Activated CD4-positive, alpha-beta T cell treated with anti-CD3 and anti-CD28 coated beads, Interleukin-2, amount 50 U/mL, for 16 hours (primary cell): Measurements from ENCODE around the gene ABCC3.
A peak's percentile ranks its signal among the peaks of the same experiment; 100 is the strongest.

Experiments used
- DNase-seq: peaks from one replicate; pipeline ENCODE4 v3.0.0-alpha.2; 2020

The ABCC3 gene

DNA sequence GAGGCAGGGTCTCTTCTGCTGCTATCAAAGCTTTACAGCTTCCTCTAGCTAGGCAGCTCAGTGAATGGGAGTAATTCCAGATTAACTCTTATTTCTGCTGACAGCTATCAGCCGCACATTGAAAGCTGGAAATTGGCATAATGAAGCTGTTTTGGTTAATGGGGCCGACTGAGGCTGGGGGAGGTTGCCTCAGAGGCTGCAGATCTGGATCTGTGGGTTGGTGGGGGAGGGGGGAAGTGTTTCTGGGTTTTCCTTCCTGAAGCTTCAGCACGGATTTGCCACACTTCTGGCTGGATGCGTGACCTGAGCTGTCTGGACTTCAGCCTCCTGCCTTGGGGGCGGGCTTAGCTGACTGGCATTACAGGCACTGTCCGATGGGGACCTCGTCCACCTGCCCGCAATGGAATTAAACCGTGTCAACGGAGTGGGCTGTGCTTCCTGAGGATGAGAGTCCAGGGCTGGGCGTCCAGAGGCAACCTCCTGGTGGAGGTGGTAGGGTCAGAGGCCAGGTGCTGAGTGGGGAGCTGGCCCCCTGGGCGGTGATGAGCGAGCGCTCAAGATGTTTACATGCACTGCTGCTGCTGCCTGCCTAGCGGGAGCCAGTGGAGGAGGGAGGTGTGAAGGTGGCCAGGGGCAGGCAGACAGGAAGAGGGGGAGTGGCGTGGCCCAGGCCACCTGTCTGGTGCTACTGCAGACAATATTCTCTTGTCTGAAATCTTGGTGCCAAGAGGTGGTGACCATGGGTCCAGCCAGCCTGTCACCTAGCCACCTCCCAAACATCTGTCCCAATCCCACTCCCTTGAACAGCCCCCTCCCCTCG, 6.7 kb upstream of the ABCC3 start:
- DNase-seq = no peak

DNA sequence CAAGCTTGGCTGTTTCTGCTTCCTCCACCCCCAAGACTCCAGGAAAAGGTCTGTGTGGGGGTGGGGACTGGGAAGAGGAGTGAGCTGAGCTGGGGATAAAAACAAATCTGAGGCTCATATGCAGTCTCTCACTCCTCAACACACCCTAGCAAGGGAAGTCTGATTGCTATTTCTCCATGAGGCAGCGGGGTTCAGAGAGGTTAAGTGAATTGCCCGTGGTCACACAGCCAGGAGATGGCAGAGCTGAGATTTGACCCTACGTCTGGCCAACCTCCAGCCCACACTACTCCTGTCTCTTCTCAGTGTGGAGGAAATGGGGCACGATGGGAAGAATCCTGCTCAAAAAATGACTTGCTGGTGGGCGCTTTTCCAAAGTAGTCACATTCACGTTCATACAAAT, 4.8 kb upstream of the ABCC3 start:
- no peak for DNase-seq

DNA sequence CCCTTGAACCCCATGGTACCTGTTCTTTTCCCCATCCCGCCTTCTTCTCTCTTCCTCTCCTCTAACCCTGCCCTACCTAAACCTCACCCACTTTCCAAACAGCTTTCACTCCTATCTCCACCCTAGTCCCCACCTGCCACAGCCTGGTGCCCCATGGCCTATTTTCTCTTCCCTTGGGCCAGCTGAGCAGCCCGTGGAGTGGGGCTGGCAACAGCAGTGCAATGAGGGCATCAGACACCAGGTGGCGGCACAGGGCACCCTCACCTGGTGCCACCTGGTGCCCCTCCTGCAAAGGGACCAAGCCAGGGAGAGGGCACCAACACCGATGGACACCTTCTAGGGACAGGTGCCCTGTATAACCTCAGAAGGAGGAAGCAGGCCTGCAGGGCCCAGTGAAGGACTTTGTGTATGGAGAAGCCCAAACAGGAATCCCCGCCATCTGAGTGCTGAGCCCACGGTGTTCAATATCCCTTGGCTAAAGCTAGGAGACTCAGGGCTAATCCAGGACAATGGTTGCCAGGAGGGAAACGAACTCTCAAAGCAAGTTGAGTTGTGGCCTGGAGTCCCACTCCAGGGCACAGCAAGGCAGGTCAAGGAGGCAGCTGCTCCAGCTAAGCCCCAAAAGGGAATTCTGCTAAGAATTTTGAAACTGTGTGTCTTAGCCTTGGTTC, 4.0 kb upstream of the ABCC3 start:
- peak; percentile 47 for DNase-seq

DNA sequence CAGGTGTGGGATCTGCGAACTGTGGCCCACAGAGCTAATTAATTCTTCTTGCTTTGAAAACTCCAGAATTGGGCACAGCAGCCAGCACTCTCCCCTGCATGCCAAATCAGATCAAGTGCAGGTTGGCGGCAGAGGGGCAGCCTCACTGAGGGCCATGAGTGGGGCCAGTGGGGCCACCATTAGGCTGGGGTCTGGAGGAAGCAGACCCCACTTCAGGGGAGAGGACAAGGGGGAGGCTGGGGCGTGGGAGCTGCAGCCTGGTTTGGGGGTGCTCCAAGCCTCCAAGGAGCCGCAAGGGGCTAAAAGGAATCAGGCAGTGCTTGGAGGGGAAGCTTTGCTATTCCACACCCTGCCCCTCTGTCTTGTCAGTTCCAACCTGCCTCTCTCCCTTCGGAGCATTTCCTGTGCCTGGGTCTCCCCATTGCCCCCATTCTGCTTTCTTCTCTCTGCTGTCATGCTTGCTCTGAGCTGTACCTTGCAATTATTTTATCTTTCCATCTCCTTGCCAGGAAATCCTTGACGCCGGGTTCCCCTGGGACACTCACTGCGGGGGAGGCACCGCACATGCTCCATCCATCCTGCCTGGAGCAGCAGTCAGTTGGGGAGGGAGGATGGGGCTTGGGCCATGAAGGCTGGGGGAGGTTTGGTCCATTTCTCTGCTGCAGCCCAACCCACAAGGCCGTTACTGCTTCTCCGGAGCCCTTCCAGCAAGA, 3.3 kb upstream of the ABCC3 start:
- DNase-seq = no peak

DNA sequence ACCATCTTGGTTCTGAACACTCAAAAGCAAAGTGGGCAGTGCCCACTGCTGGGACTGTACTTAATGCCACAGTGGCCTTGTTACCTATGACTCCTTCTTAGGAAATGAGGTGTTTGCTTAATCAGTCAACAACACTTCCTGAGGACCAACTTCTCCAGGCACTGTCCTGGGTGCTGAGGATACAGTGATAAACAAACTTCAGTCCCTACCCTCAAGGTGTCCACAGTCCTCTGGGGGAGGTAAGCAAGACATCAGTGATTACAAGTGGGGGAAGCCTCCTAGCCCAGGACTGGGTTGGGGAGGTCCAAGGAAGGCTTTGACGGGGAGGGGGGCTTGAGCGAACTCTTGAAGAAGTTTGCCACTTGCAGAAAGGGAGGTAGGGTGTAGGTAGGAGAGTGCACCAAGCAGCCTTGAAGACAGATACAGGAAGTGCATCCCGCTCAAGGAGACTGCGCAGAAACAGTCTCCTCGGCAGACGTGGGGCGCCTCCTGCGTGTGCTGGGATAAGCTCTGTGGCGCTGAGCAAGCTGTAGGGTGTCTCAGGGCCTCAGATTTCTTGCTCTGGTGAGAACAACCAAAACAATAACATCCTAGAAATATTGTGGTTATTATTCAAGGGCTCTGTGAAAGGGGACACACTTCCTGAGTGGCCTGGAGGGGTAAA, 2.6 kb upstream of the ABCC3 start:
- no peak for DNase-seq

DNA sequence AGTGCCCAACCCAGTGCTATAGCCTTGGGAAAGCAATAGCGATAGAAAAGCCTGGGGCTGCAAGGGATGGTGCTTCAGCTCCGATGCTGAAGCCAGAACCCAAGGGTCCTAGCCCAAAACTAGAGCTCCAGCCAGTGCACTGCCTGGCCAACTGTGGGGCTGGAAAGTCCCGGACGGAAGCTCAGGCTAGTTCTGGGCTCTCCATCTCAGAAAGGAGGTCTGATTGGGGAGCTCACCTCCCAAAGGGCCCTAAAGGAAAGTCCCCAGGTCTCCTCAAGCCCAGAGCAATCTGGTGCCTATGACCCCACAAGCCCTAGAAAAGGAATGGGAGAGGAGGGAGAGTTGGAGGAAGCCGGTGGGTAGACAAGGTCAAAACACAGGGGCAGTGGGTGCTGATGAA, 2.0 kb upstream of the ABCC3 start:
- DNase-seq = no peak

DNA sequence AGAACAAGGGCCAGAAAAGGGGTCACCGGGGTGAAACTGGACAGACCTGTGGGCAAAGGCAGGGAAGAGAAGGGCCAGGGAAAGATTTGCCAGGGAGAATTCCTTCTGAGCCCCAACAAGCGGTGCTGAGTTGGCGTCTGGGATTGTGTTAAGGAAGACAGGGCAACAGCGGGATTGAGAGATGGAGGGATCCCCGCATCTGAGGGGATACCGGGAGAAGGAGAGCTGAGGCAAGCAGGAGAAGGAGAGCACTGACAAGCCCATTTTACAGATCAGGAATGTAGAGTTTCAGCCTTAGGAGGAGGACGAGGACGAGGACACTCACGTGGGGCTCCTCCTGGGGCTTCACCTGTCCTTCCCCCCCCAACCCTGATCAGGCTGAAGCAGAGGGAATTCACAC, 998 bp upstream of the ABCC3 start:
- no peak for DNase-seq

DNA sequence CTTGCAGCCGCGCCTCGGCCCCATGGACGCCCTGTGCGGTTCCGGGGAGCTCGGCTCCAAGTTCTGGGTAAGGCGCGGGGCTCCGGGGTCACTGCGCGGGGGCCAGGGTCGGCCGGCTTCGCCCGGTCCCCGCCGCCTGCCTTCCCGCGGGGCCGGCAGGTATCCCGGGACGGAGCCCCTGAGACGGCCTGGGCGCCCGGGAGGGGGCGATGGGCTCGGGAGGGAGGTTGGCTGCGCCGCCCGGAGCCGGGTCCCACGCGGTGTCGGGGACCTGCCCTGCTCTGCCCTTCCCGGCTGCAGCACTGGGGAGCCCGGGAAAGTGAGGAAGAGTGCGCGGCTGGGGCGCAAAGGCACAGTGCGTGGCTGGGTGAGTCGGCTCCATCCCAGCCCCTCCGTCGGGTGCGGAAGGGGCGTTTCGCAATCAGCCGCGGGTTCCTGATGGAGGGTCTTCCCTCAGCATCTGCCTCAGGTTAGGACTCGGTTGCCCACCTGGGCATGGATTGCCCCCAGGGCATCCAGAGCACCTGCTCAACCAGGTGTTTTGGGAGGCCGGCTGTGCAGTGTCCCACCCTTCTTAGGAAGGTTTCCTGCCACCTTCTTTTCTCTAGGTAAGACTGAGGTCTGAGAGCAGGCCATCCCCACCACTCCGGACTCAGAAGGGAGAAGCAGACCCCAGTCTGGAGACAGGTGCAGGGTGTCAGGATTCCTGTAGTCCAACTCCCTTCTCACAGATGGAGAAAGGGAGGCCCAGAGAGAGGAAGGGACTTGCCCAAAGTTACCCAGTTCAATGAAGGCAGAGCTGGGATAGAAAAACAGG, 442 bp downstream of the ABCC3 start:
- no peak for DNase-seq

DNA sequence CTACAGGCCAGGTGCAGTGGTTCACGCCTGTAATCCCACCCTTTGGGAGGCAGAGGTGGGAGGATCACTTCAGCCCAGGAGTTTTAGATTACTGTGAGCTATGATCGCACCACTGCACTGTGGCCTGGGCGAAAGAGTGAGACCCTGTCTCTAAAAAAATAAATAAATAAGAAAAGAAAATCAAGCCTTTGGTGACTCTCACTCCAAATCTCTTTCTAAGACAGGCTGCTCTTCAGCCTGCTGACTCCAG, 976 bp downstream of the ABCC3 start:
- DNase-seq = no peak

DNA sequence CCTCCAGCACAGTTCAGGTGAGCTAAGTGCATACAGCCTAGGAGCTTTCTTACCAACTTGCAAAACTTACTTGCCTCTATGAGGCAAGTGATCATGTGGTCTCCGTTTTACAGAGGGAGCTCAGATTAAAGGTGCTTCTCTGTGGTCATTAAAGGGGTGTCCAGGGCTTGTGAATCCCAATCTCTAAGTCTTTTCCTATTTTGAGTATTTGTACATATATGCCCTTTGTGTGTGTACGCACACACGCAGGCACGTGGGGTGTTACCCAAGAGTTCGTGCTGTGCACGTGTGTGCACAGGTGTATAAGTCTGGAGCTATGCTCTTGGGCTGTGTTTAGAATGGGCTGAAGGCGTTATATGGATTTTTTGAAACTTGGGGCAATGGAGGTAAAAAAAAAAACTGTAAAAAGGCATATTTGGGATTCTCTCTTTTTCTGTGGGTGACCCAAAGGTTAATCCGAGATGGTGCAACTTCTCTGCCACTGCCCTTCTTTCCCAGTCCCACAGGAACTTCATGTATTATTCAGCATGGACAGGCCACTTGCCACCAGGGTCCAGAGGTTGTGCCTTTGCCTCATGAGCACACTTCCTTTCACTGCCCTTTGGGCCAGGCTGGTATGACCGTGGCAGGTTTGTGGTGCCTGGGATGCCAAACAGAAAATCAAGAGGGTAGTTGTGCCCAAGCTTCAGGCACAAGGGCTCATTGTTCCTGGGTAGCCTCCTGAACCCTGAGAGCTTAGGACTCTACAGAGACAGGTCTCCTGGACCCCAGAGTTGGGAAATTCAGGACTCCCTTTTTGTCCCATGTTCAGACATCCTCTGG, 1.5 kb downstream of the ABCC3 start:
- DNase-seq = no peak

DNA sequence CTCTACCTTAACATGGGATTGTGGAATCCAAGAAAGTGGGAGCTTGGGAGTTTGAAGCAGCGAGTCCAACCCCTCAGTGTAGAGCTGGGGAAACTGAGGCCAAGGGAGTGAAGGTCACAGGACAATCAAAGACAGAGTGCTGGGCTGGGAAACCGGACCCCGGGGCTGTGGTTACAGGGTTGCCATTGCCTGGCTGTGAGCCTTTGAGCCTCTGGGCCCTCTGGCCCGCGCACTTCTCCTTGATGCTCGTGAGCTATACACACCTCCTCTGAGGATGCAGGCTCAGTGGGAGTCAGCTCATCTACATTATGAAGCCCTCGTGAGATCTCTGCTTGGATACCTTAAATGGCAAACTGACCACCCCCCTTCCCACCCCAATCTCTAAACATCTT, 2.1 kb downstream of the ABCC3 start:
- DNase-seq = no peak

DNA sequence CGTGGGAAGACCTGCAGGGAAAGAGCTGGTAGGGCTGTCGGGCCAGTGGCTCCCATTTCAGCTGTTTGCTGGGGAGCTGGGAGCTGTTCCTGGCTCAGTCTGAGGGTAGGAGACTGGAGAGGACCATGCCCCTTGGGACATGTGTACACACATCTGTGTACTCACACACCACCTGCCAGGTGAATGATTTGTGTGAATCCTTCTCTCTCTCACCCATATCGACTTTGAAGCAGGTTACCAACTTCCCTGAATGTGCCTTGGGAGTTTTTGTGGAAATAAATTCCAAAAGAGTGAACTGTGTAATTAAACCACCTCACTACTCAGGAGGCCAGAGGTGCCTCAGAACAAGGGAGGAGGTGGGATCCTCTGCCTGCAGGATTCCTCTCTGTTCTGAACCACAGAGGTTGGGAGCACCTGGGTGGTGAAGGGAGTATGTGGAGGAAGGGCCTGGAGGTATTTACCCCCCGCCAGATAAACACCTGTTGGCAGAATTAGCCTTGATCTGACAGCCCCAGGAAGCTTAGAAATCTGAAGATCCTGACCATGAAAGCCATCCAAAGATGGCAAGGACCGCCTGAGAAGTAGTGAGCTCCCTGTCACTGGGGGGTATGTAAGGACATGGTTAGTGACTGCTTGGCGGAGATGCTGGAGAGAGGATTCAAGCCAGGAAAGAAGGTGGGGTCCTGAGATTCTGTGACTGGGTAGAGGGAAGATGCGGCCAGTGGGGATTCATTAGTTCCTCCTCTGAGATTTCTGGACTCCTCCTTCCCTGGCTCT, 3.3 kb downstream of the ABCC3 start:
- DNase-seq = no peak

DNA sequence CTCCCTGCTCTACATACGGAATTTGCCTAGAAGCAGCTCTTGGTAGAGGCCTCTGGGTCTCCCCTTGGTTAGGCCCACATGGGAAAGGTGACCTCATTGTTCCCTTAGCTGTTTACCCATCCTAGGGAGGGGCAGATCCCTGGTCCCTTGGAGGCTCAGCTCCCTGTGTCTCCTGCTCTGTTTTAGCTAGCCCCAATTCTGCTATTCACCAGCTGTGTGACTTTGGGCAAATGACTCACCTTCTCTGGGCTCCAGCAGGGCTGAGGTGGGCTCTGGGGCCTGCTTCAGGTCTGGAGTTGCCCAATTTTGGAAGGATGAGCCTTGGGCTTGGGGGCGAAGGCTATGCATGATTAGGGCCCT, 3.9 kb downstream of the ABCC3 start:
- no peak for DNase-seq

DNA sequence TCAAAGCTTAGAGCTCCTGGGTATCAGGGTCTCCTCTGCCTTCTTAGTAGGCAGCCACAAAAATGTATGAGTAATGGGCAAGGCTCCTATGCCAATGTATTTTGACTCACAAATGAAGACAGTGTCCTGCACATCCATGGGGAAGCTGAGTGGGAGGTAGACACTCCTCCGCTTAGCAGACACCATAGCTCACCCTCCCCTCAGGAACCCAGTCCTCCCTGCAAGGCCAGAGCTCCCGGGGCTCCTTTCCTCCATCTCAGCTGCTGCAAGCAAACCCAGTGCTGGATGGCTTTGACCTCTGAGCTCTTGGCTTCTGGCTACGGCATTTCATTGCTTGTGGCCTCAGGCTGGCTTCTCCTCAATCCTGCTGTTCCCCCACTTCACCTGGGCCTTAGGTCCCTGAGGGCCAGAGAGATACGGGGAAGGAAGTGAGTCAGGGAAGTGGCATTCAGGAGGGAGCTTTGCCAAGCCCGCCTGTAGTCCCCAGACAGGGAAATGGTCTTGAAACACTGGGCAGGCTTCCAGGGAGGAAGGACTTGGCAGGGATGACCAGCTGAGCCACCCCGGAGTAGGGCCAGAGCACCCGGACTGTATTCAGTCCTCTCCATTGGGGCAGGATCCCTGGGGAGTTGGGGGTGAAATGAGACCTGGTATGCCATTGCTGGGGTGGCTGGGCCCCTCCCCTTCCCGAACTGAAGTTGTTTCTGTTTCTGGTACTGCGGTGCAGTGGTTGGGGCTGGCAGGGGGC, 4.5 kb downstream of the ABCC3 start:
- no peak for DNase-seq

DNA sequence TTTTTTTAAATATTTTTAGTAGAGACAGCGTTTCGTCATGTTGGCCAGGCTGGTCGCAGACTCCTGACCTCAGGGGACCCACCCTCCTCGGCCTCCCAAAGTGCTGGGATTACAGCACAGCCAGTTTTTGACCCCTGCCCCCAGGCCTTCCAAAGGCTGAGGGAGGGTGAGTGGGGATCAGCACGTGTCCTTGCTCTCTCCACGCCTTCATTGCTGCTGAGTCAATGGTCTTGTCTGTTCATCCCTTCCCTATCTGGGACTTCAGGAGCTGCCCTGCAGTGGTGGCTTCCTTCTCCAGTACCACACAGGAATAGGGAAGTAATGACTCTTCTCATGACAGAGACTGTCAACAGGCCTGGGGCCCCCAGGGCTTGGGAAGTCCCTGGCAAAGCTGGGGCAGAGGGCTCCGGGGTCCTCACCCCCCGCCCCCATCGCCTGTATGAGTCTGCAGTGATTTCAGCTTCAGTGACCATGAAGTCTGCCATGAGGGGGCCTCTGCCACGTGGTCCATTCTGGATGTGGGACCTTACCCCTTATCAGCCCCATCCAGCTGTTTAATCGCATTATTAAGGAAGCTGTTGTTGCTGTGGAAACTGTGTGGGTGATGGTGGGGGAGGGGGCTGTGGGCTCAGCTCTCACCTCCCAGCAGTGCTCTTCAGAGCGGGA, 6.1 kb downstream of the ABCC3 start:
- no peak for DNase-seq

DNA sequence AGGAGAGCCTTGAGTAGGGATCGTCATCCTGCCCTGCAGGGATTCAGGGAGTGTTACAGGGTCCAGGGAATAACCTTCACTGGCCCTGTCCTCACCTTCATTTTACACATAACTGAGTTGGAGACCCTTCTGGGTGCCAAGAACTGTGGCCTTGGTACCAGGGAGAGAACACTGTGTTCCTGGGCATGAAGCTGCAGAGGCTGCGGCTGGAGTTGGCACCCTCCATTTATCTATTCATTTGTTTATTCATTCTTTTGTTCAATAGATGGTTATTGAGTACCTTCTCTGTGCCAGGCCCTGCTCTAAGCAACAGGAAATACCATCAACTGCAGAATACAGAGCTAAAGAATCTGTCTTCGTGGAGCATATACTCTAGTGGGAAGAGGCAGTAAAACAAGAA, 6.7 kb downstream of the ABCC3 start:
- DNase-seq = no peak

DNA sequence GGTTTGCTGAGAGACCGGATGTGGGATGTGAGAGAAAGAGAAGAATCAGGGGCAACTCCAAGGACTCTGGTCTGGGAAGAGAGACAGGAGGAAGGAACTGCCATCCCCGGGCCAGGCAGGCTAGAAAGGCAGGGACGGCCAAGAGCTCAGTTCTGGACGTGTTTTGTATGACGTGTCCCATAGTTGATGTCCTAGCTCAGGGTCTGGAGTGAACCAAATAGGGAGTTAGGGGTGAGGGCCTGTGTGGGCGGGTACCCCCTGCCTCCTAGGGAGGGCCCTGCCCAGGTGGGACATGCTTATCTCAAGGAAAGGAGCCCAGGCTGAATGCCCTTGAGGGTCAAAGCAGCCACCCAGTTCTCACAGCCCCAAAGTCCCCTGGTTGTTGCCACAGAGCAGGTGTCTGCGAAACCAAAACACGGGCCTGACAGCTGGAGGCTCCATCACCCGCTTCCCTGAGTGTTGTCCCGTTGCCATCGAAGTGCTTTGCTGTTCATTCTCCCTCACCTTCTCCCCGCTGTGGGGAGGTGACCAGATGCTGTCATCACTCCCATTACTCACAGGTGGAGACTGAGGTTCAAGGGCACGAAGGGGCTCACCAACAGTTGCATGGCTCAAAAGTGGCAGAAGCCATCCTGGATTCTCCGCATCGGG, 7.5 kb downstream of the ABCC3 start:
- DNase-seq = no peak

DNA sequence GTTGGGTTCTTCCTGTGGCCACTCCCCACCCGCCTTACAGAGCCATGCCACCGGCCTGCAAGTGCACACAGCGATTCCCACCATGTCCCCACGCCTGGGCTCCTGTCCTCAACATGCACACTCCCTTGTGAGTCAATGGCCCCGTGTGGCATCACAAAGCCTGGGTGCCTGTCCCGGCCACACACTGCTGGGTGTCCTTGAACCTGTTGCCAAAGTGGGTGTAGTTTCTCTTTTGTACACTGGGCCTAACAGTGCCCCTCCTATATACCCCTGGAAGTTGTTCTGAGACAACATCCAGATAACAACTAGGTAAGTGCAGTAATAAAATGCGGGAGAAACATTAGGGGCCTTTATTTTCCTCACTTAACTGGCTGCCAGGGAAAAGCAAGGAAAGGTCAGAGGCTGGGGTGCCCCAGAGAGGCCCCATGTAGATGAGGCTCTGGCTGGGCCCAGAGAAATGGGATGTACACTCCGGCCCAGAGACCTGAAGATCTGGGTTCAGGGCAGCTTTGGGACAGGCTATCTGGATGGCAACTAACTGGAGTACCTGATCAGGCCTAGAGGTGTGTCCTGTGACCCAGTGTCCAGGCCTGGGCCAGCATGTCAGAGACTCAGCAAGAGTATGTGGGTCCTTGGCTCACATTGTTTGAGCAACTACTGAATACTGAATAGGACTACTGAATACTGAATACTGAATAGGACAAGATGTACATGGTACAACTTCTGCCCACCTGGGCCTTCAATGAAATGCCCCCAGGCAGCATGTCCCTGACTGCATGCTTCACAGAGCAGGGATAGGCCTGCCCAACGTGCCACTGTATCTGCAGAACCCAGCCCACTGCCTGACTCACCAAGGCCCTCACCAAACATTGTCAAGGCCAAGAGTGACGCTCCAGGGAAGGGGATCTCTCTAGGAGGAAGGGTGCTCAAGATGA, 8.3 kb downstream of the ABCC3 start:
- DNase-seq = no peak
